ENCODE measurements around the gene LIPC. TPM values are rescaled to one million over a fixed set of nuclear protein-coding genes. Genes with fewer than 3 reads are reported as not detected.

Gene LIPC
- total RNA-seq, 1 donor from 2014 or later: 0.62 TPM

GRCh38 chr15:58447271-58448010, 15.7 kb downstream of the LIPC start:
- intact Hi-C loops (cut with DNase I): no loop called here
- DNase-seq (ENCODE audit: low spot score): no peak

DNA sequence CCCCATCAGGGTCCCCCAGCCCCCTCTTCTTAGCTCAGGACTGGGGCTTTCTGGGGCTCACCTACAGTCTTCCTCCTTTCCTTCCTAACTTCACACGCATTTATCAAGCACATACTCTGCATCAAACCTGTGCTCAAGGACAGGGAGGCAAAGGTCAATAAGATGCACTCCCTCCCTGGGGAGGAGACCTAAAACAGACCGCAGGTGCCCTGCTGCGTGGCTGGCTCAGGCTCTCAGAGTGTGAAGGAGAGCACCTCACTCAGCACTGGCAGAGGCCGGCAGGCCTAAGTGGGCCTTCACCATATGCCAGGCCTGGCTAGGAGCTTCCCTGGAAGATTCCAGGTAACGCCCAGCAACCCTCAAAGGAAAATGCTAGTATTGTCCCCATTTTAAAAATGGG, 16.5 kb downstream of the LIPC start:
- no peak for DNase-seq (ENCODE audit: low spot score)
- intact Hi-C loops (cut with DNase I): no loop called here

GRCh38 chr15:58448906-58449305, 17.1 kb downstream of the LIPC start:
- DNase-seq (ENCODE audit: low spot score): no peak
- intact Hi-C loops (cut with DNase I): no loop called here

DNA sequence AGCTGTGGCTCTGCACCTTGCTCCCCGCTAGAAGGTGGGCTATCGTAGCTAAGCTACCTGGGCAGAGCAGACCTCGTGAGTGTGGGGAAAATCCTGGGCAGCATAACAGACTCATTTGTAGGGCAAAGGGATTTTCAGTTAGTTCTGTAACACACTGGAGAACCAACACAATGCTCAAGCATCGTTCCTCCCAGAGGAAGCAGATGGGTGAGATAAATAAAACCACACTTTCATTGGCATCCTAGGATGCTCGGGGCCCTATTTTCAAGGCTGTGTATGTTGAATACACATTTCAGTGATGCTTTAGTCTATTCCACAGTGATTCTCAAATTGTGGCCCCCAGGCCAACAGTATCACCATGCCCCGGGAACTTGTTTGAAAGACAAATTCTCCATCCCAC, 20.0 kb downstream of the LIPC start:
- no peak for DNase-seq (ENCODE audit: low spot score)
- intact Hi-C loops (cut with DNase I): no loop called here

- intact Hi-C loops (cut with DNase I): no loop called here
- DNase-seq (ENCODE audit: low spot score): no peak
Observed at GRCh38 chr15:58452775-58453174, 21.0 kb downstream of the LIPC start.

DNA sequence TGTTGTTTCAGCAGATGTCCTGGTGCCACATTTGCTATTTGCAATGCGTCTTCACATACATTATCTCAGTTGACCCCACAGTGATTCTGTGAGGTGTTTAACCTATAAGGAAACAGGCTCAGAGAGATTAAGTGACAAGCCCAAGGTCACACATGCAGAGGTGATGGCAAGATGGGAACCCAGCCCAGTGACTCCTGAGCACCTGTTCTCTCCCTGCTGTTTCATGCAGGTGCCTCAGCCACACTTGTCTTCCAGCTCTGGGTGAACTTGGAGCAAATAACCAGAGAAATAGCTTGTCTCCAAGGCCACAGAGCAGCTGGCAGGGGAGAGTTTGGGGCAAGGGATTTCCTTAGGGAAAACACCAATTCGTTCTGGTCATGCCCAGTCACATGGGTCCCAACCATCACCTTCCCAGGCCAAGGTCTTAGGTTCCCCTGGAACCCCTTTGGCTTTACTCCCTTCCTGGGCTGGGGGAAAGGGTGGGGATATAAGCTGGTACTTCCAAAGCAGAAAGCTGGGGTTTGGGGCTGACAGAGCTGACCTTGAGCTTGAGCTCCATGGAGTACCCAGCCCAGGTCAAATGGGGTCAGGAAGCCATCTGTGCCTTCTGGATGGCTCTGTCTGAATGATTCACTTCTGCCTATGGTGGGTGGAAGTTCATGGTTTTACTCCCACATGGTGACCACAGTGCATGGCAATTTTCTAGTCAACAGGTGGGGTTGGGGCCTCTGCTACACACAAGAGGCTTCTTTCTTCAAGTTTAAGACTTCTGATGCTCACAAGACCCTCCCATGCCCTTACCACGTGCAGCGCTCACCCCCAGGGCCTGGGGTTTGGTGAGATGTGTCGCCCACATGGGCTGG, 22.4 kb downstream of the LIPC start:
- intact Hi-C loops (cut with DNase I): no loop called here
- no peak for DNase-seq (ENCODE audit: low spot score)

GRCh38 chr15:58454950-58455401, 23.2 kb downstream of the LIPC start:
- DNase-seq (ENCODE audit: low spot score): no peak
- intact Hi-C loops (cut with DNase I): no loop called here

DNA sequence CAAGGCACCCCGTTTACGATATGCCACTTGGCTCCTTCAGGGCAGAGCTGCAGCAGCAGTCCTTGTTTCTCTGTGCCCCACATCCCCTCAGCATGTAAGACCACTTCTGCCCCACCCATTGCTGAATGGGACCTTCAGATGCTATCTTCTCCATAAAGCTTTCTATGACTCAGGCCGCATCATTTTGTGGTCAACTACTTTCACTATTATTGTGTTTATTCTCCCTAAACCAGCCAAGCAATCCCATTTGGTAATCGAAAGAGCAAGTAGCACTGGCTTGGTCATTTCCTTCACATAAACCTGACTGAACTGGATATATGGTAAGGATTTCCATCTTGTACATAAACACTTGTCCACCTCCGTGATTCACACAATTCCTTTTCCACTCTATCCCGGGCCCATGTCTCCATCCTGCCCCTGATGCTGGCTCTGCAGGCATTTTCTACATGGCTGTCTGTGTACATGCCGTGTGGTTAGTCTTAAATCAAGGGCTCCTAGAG, 25.7 kb downstream of the LIPC start:
- intact Hi-C loops (cut with DNase I): no loop called here
- DNase-seq (ENCODE audit: low spot score): no peak

DNA sequence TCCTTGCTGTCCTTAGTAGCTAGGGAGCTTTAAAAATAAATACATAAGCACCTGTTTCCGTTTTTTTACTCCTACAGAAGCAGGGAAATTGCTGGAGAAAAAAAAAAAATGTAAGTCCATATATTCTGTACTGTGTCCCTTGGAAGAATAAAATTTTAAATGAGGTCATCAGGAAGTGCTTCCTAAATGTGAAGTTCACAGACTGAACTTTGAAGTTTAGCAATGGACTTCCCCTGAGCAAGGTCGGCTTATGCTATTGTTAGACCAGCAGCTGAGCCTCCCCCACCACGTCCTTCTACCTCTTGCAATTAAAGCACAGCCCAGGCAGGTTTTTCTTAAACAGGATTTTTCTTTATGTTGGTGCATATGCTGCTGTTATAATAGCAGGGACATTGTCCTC, 26.3 kb downstream of the LIPC start:
- DNase-seq (ENCODE audit: low spot score): no peak
- intact Hi-C loops (cut with DNase I): no loop called here

GRCh38 chr15:58459045-58459444, 27.3 kb downstream of the LIPC start:
- intact Hi-C loops (cut with DNase I): no loop called here
- no peak for DNase-seq (ENCODE audit: low spot score)

- DNase-seq (ENCODE audit: low spot score): no peak
- intact Hi-C loops (cut with DNase I): no loop called here
Observed at GRCh38 chr15:58459560-58459959, 27.8 kb downstream of the LIPC start.

- intact Hi-C loops (cut with DNase I): no loop called here
- DNase-seq (ENCODE audit: low spot score): no peak
Observed at GRCh38 chr15:58460116-58460790, 28.5 kb downstream of the LIPC start.

DNA sequence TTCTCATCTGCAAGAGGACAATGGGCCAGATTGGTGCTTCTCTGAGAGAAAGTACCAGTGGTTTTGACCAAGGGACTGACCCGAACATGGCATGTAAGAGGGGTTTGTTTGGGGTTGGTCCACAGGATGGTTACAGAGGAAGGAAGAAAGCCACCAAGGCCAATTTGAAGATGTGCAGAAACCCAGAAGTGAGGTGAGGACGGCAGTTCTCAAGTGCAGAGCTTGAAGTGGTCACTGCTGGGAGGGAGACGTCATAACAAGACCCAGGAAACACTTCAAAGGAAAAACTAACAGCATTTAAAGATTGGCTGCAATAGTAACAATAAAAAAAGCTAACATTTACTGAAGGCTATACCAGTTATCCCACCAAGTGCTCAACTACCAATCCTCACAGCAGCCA, 29.1 kb downstream of the LIPC start:
- DNase-seq (ENCODE audit: low spot score): no peak
- intact Hi-C loops (cut with DNase I): no loop called here

- intact Hi-C loops (cut with DNase I): no loop called here
- no peak for DNase-seq (ENCODE audit: low spot score)
Observed at GRCh38 chr15:58462547-58462946, 30.8 kb downstream of the LIPC start.

- no peak for DNase-seq (ENCODE audit: low spot score)
- intact Hi-C loops (cut with DNase I): no loop called here
Observed at GRCh38 chr15:58462973-58463663, 31.3 kb downstream of the LIPC start.

- no peak for DNase-seq (ENCODE audit: low spot score)
- intact Hi-C loops (cut with DNase I): no loop called here
Observed at GRCh38 chr15:58463815-58464650, 32.2 kb downstream of the LIPC start.

GRCh38 chr15:58465070-58465469, 33.3 kb downstream of the LIPC start:
- intact Hi-C loops (cut with DNase I): no loop called here
- no peak for DNase-seq (ENCODE audit: low spot score)

DNA sequence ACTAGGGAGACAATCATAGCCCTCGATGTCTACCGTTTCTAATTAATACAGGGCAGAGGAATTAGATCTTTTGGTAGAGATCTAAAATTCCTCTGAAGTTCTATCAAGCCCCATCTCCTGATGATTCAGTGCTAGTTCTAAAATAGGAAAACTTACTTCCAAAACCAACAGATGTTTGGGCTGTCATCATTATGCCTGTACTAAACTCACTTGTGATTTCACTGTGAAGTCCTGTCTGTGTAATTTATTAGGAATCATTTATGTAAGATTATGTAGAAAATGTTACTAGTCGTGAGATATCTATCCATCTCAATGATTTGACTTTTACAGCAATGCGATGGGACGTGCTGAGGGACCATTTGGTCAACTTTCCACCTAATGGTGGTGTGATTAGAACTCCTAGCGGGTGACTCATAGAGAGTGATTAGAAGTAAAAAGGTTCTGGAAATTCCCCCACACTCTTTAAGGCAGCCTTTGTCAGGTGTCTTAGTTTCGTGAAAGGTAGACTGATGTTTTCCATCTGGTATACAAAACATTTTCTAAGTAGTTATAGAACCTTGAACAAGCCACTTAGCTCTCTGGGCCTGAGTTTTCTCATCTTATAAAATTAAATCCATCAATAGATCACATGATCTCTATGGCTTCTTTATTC, 34.2 kb downstream of the LIPC start:
- DNase-seq (ENCODE audit: low spot score): no peak

More for the DNA sequence above, 34.2 kb downstream of the LIPC start:
- intact Hi-C loops (cut with DNase I): no loop called here
